ENCODE measurements around the gene ARRB1.

GRCh38 chr11:75334976-75335375 is 16.5 kb downstream of the ARRB1 start:
- TF ChIP-seq GATA2 (IDR thresholded peaks at IDR 0.05; ENCODE audit: low read depth, low read length): no peak
- no peak for TF ChIP-seq GATA3 (IDR thresholded peaks at IDR 0.05; ENCODE audit: low read depth, low read length)

All from SH-SY5Y (cell line).